Measurements from ENCODE around the gene FCHSD1.

Gene FCHSD1

DNA sequence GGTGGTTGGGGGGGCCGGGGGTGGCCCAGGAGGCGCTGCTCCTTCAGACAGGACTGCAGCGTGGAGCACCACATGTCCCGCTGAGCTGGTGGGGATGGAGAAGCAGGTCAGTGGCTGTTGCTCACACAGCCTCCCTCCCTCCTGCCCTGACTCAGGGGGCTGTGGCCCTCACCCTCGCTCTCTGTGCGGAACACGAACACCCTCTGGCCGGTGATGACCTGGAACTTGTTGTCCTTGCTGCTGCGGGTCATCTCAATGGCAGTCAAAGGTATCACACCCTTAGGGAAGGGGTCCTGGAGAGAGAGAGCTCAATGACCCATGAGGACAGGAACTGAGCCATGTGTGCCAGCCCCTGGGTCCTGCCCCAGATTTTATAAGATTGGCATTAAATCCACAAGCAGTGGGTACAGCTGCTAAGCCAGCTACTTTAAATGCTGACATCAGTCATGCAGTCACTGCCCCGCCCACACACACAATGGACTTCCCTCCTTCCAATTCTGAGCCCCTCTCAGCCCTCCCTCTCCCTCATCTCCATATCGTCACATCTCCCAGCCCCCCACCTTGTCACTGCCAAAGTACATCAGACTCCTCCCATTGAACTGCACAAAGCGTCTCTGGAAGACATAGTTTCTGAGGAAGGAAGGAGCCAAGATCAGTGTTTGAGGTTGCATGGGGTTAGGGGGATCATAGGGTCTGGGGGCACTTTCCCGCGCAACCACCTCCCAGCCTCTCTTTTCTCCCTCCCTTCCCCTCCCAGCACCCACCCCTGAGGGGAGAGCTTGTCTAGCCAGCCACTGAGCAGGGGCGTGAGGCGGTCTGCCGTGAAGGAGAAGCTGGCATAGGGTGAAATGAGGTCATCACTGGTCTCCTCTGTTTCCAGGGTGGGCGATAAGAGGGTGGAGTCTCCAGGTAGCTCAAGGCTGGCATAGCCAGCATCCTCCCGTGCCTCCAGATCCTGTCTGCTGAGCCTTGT, 21.9 kb upstream of the FCHSD1 start:
- FAIRE-seq (no peak), DNase-seq (ENCODE audit: low spot score) (no peak)

DNA sequence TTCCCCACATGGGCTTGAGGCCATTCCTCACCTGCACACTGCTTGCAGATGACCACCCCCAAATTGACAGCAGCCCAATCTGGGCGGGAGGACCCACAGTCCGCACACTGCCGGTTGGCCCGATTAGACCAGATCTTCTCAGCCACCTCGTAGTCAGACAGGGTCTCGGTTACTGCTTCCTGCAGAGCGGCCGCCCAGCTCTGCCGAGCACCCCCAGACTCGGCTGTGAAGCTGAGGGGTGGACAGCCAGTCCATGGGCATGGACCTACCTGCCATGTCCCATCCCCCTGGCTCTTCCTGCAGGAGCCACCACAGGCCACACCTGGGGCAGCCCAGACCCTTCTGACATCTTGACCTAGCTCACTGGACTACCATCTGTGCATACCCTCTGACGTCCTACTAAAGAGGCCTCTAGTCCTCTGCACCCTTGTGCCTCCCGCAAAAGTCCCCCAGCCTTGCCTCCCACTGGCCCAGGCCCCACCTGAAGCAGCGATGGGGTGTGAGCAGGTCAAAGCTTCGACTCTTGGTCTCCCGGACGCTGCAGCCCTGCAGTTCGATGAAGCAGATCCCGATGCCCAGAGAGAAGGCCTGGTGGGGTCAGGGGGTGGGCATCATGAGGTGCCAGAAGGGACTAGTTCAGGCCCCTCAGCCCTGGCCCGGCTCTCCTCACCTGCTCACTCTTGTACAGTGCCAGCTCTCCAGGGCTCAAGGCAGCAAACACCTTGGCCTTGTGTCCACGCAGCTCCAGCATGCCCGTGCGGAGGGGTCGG, 21.0 kb upstream of the FCHSD1 start:
- DNase-seq (ENCODE audit: low spot score) (no peak), FAIRE-seq (no peak)

DNA sequence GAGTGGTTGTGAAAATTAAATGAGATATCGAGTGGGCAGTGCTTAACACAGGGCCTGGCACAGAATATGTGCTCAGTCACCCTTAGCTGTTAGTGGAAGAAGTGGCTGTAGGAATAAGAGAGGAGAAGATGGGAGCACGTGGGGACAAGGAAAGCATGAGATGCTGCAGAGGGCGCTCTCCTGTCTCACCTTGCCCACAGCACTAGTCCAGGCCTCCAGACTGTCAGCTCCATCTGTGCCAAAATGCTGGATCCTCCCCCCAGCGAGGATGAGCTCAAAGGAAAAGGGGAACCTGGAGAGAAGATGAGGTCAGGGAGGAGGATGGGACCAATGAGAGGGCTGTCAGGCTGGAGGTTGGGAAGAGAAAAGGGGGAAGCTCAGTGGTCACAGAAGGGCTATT, 18.3 kb upstream of the FCHSD1 start:
- DNase-seq (ENCODE audit: low spot score) (no peak), FAIRE-seq (no peak)

DNA sequence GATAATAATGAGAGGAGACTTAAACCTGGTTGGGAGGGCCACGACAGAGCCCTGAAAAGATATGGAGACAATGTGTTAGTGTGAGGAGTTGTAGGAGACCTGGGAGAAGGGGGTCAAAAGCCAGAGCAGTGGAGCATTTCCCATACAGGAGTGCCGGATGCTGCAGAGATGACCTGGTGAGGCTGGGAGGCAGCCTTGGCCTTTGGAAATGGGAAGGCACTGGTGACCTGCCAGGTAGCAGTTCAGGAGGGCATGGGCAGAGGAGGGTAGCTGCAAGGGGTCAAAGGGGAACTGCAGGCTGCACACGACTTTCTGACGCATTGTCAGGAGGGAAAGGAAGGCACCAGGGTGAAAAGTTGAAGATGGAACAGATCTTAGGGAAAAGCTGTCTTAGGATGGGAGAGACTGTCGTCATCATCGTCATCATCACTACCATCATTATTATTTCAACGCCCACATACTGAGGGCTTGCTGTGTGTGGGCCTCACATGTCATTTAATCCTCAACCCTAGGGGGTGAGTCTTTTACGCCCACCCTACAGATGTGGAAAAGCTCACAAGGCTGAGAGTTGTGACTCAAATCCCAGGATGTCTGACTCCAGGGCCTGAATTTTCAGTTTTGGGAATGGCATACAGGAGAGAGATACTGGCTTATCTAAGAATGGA, 17.5 kb upstream of the FCHSD1 start:
- no peak for FAIRE-seq
- DNase-seq (ENCODE audit: low spot score), result no peak

DNA sequence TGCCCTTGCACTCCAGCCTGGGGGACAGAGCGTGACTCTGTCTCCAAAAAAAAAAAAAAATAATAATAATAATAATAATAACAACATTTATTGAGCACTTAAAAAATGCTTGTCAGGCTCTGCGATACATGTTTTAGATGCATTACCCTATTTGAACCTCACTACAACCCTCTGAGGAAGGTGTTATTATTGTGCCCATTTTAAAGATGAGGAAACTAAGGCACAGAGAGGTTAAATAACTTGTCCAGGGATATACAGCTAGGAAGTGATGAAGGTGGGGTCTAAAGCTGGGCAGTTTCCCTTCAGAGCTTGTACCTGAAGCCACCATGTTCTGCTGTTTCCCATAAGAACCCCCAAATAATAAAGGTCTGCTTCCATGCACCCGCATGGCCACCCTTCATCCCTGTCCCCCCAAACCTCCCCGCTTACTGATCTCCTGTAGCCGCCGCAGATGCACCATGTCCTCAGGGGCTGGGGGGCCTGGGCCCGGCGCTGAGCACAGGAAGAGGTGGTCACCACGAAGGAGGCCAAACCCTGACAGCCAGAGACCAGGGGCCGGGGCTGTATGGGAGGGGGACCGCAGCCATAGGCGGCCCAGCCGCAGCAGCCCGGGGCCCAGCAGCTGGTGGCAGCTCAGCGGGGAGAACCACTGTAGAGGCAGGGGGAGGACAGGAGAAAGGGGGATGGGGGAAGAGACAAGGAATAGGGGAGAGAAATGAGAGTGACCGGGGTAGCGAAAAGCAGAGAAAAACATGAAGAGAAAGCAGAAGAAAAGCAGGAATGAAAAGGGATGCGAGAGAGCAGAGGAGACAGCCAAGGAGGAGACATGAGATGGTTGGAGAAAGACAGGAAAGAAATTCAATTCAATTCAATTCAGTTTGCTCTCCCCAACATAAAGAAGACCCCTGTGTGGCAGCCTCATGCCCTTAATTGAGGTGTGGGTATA, 15.1 kb upstream of the FCHSD1 start:
- no peak for FAIRE-seq
- DNase-seq (ENCODE audit: low spot score), result no peak

DNA sequence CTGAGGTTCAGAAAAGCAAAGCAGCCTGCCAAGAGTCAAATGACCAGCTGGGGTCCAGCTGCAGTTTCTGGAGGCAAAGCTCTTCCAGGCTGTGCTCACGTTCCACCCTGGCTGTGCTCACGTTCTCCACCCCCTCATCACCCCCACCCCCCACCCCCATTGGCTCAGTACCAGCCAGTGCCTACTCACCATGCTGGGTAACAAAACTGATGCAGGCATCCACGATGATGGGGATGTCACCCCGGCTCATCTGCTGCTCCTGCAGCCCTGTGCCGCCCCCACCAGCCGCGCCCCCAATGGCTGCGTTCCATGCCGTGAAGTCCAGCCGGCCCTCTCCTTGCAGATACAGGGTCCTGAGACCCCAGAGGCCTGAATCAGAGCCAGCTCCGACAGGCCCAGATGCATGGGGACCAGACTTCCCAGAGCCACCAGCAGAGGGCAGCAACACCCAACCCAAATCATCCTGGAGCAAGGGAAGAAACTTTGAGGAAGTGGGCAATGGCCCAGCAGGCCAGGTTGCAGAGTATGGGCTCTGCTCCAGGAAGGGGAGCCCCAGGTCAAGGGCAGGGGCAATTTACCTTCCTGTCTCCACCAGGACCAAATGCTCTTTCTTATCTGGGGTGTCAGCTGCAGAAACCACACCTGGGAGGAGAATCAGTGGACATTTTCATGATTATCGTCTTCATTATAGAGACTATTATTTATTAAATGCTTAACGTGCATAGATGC, 13.7 kb upstream of the FCHSD1 start:
- FAIRE-seq (no peak), DNase-seq (ENCODE audit: low spot score) (peak; percentile 48)

DNA sequence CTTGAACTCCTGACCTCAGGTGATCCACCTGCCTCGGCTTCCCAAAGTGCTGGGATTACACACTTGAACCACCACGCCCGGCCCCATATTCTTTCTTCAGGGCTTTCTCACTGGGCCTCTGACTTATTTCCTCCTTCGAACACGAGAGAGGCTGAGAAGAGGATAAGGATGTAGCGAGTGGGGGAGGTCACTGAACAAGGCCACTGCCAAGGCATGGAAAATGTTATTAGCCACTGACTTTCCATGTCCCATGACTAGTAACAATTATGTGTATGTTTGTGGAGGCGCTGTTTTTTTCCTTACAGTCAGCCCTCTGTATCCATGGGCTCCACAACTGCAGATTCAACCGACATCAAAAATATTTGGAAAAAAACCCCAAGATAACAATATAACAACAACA, 12.3 kb upstream of the FCHSD1 start:
- DNase-seq (ENCODE audit: low spot score), result no peak
- no peak for FAIRE-seq

DNA sequence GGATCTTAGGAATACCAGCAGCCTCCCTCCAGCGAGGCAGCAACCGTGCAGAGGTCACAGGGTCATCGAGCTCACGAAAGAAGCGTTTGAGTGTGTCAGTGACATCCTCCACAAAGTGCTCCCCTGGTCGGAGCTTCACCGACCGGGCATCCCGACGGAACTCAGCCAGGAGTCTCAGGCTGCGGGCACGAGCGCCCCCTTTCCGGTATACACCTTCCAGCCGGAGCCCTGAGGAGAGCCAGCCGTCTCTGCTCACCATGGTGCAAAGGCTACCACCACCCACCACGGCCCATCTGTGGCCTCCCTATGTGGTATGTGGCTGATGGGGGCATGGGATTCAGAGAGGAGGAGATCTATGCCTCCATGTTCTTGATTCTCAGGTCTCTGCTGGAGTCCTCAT, 10.8 kb upstream of the FCHSD1 start:
- DNase-seq (ENCODE audit: low spot score) (no peak), FAIRE-seq (no peak)

DNA sequence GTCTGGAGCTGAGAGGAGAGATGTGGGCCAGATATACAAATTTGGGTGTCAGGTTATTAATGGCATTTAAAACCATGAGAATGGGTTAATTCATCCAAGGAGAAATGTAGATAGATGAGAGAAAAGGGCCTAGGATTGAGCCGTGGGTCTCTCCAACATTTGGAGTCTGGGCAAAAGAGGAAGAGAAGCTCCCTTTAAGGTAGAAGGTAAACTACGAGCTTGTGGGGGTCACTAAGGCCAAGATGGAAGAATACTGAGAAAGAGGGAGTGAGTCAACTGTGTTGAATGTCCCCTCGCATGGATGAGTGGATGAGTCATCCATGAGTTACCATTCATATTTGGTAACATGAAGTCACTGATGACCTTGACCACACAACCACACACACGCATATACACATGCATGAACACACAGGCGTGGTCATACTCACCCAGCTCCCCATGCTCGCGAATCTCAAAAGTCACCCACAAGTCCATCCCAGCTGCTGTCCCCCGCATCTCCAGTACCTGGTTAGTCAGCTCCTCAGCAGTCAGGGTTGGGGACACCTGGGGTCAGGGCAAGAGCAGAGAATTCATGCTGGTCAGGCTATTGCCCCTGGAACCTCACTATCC, 6.8 kb upstream of the FCHSD1 start:
- DNase-seq (ENCODE audit: low spot score) (peak; percentile 95), FAIRE-seq (peak; percentile 86)

DNA sequence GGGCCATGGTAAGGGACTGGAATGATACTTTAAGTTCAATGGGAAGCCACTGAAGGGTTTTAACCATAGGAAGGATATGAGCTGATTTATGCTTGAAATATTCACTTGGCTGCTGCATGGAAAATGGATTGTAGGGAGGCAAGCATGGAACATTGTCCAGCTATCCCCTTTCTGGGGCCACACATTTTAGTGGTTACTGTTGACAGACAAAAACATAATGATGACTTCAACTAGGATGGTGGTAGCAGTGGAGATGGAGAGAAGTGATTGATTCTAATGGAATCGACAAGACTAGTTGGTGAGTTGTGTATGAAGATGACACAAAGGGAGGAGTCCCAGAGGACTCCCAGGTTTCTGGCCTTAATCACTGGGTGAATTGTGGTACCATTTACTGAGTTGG, 6.2 kb upstream of the FCHSD1 start:
- DNase-seq (ENCODE audit: low spot score) (no peak), FAIRE-seq (no peak)

DNA sequence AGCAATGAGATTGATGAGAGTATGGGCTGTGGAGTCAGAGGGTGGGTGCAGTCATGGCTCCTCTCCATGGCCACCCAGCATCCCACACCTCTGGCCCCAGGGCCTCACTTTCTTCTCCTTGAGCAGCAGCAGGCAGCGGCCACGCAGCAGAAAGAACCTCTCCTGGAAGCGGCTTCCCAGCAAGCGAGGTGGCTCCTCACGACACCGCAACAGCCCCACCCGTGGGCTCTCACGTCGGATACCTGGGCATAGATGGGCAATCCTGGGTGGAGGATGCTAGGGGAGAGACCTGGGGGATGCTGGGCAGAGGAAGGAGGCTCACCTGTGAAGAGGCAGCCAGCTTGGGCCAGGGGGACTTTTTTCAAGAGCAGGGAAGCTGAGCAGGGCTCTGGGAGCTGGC, 5.2 kb upstream of the FCHSD1 start:
- FAIRE-seq, result no peak
- no peak for DNase-seq (ENCODE audit: low spot score)

DNA sequence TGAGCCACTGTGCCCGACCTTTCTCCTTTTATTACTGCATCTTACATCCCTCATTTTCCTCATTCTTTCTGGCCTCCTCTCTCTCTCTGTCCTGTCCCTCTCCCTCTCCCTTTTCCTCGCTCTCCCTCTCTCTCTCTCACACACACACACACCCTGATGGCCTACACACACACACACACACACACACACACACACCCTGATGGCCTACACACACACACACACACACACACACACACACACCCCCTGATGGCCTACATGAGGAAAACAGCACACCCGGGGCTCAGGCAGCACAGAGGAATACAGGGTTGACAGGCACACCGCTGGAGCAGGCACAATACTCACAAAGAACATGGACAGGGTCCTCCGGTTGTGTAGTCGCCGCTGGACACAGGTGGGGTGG, 3.8 kb upstream of the FCHSD1 start:
- FAIRE-seq, result no peak
- DNase-seq (ENCODE audit: low spot score), result no peak

DNA sequence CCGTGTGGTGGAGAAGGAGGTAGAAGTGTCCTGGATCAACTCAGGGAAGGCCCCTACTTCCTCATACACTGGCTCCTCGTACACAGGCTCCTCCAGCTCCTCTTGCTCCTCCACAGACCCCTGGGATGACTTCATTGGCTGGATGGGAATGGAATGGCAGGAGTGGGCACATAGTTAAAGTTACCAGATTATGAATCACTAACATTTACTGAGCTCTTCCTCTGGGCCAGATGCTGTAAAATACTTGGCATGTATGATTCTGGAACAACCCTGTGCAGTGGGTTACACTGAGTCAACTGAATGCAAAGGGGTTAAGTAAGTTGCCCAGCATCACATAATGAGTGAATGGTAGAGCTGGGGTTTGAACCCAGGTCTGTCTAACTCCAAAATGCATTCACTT, 3.1 kb upstream of the FCHSD1 start:
- FAIRE-seq (peak; percentile 68), DNase-seq (ENCODE audit: low spot score) (peak; percentile 86)

DNA sequence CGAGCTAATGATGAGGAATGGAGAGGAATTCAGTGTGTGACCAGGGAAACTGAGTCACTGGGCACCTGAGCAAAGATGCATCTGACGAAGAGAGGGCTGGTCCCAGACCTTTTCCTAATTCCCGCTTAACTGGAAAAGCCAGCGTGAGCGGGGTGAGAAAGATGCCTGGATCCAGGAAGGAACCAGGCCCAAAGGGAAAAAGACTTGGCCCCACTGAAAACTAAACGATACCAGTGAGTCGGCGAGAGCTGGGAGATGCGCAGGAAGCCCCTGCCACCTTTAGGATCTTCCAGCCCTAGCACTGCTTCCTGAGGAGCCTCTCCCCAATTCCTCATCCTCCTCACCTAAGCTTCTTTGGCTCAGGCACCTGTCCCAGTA, 499 bp upstream of the FCHSD1 start:
- no peak for DNase-seq (ENCODE audit: low spot score)
- no peak for FAIRE-seq

DNA sequence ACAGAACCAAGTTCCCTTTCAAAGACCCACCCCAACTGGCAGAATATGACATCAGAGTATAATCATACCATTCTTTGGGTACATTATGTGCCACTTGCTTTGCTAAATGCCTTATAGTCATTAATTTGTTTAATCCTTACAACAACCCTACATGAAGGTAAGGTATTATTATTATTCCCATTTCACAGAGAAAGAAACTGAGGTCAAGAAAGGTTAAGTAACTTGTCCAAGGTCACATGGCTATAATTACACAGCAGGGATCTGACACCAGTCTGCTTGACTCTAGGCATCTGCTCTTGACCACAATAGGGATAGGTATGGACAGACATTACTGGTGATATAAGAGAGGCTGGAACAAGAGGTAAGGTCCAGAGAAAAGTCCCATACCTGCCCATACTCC, 1.2 kb downstream of the FCHSD1 start:
- DNase-seq (ENCODE audit: low spot score), result no peak
- FAIRE-seq, result no peak

DNA sequence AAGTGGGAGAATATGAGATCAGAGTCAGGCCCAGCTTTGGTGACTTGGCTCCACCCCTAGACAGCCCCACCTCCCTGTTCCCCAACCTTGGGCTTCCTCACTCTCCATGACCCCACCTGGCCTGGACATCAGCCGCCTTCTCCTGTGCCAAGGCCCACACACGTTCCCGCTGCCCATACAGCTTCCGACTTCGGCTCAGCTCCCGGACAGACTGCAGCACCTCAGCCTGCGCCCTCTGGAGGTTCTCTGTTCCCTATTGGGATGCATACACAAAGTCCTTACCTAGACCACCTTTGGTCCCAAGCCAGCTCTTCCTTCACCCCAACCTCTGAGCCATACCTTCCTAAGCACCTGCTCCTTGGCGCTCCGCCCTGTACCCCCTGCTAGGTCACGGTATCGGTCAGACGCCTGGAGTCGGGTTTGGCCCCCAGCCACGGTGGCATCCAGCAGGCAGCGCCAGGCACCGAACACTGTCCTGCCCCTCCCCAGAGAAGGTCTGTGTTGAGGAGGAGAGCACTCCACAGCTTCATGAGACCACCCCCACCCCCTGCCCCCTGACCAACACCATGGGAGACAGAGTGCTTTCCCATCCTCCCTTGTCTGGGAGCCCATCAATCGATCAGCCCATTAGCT, 2.0 kb downstream of the FCHSD1 start:
- FAIRE-seq (no peak), DNase-seq (ENCODE audit: low spot score) (no peak)

DNA sequence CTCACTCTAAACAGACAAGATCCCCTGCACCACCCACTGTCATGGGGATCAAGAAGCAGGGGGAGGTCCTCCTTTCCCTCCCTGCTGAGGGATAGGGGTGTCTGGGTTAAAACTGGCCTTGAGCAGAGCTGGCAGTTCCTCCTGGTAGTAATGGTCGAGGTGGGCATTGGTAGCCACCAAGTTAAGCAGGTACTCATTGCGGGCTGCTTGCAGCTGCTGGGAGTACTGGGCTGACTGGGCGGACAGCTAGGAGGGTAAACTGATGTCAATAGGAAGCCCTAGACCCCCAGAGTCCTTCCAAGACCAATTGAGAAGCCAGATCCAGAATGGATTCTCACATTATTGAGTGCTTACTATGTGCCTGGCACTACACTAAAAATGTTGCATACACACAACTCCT, 3.4 kb downstream of the FCHSD1 start:
- DNase-seq (ENCODE audit: low spot score) (no peak), FAIRE-seq (no peak)

DNA sequence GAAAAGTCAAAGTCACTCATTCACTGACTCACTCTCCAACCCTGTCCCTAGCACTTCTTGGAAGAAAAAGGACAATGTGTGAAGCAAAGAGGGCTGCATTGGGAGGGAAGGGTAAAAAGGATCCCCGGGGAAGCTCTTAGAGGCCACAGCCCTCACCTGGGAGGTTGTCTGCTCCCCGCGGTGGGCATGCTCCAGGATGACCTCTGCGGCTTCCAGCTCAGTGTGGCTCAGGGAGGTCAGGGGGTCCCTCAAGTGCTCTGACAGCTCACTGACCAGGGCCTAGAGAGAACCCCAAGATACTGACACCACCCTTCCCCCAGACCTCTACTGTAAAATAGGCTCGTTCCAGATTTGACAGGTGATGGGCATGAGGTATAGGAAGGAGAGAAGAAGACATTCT, 4.0 kb downstream of the FCHSD1 start:
- DNase-seq (ENCODE audit: low spot score) (no peak), FAIRE-seq (no peak)

DNA sequence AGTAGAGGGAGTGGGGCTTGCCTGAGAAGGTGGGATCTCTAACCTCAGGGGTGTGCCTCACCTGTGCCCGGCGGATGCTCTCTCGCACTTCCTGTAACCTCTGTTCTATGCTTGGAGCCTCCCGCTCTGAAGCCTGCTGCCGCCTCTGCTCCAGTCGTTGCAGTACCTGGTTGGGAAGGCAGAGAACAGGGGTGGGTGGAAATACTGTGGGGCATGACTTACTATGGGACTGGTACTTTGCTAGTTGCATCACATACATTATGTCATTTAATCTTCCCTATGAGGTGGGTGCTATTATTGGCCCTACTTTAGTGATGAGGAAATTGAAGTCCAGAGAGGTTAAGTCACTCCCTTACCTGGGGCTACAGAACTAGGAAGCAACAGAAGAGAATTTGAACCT, 5.2 kb downstream of the FCHSD1 start:
- FAIRE-seq, result no peak

More for the DNA sequence above, 5.2 kb downstream of the FCHSD1 start:
- DNase-seq (ENCODE audit: low spot score), result no peak

Data from RCC 7860 (cell line).